GM21529 (cell line): ENCODE measurements around the gene GPR75.

Experiments used
- ATAC-seq: cut with Tn5 transposase; IDR thresholded peaks from one replicate; pipeline ENCODE4 v1.9.1; 2021; ENCODE audit not compliant: unreplicated experiment

The GPR75 gene

DNA sequence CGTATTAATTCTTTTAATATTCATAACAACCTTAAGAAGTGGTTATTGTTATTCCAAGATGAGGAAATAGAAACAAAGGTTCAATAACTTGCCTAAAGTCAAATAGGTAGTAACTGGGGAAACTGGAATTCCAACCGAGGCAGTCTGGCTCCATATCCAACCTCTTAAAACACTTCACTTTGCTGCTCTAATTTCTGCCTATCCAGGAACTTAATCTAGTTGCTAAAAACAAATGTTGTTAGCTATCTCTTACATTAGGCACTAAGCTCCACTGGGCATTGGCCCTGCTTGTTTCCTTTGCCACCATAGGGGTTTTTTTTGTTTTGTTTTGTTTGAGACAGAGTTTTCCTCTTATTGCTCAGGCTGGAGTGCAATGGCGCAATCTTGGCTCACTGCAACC is 48.2 kb downstream of the GPR75 start:
- no peak for ATAC-seq
